HG03097 (cell line): ENCODE data around the gene BCAS3.
A peak's percentile ranks its signal among the peaks of the same experiment; 100 is the strongest.

Experiments used
- ATAC-seq: cut with Tn5 transposase; IDR thresholded peaks from one replicate; pipeline ENCODE4 v1.9.1; 2021; ENCODE audit not compliant: unreplicated experiment, low FRiP score

BCAS3 gene

GRCh38 chr17:61409301-61410112, 731.9 kb downstream of the BCAS3 start:
- no peak for ATAC-seq

DNA sequence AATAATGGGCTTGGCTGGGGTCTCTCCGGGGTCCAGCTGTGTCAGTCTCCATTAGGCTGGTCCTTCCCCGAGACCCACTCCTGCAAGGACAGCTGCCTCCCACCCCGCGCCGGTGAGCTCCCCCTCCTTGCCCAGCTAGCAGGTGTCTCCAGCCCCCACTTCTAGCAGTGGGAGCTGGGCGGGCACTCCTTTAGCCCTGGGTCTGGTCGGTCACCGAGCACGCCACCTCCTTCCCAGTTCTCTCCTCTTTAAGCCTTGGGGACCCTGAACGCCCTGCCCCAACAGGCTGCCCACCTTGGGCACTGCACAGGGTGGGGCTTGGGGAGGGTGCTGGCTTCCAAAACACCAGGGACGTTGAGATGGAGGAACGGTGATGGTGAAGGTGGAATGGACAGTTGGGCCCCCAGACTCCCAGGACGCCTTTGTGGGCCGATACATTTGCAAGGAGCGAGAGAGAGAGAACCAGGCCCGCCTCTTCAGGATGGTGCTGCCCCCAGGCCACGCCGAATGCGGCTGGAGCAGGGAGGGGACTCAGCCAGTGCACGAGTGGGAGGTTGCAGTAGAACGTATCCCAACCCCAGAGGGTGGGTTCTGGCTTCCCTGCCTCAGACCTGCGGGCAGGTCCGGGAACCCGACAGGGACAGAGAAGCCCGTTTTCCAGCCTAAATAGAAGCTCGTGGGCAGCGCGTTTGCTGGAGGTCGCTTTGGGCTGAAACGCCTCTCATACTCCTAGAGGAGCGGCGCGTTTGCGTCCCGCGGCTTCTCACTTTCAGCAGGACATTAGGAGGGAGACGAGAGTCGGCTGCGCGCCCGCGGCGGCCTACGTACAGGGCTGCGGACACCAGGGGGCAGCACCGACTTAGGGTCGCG, 732.7 kb downstream of the BCAS3 start:
- no peak for ATAC-seq

DNA sequence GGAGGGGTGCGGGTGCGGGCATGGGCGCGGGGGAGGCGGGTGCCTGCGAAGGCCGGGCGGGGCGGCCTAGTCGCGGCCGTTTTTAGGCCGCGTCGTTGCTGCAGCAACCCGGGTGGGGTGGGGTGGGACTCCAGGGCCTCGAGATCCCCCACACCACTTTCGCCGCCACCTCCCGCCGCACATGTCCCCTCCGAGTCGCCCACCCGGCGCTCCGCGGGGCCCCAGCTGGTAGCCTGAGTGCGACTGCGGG, 733.3 kb downstream of the BCAS3 start:
- no peak for ATAC-seq

- ATAC-seq: peak; percentile 13
These were observed 733.9 kb downstream of the BCAS3 start for GRCh38 chr17:61411261-61412142.

DNA sequence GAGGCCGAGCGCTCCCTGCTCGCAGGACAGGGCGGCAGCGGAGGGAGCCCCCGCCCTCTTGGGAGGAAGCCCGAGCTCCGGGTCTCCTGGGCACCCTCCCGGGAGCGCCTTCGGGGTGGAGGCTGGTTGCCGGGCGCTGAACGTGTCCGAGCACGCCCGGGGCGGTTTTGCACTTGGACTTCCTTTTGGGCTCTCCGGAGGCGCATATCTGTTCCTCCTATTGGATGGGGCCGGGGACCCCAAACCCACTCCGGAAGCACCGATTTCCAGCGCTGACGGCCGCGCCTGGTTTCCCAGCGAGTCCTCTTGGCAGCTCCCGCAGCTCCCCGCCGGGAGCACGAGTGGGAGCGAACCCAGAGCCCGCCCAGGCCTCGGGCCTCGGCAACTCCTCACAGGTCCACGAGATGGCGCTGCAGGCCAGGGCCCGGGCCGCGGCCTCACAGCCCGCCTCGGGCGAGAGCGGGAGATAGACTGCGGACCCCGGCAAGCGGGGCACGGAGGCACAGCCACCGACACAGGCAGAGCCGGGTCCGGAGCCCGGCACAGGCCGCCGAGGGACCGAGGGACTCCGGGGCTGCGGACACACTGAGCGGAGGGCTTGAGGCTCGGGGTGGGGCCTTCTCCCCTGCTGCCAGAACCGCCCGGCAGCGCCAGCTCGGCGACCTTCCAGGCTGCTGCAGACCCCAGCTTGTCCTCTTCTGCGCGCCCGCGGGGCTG, 734.6 kb downstream of the BCAS3 start:
- ATAC-seq: peak; percentile 66

- ATAC-seq: no peak
These were observed 735.4 kb downstream of the BCAS3 start for GRCh38 chr17:61412860-61413660.

DNA sequence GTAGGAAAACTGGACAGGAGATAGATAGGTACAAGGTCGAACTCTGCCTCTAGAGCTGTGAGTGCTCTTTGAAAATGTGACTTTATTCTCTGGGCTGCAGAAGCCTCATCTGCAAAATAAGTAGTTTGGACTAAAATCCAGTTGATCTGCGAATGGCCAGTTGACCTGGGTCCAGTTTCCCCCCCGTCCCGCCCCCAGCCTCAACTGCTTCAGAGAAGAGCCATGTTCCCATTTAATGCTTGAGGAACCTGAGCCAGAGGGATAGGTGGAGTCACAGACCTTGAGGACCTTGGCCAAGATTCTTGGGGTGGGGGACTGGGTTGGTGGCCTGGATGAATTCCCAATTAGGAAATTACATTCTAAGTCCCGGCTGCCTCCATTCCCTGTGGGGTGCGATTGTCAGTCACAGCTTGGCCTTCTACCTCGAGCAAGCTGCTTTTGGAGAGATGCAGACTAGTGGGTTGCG, 736.0 kb downstream of the BCAS3 start:
- no peak for ATAC-seq

DNA sequence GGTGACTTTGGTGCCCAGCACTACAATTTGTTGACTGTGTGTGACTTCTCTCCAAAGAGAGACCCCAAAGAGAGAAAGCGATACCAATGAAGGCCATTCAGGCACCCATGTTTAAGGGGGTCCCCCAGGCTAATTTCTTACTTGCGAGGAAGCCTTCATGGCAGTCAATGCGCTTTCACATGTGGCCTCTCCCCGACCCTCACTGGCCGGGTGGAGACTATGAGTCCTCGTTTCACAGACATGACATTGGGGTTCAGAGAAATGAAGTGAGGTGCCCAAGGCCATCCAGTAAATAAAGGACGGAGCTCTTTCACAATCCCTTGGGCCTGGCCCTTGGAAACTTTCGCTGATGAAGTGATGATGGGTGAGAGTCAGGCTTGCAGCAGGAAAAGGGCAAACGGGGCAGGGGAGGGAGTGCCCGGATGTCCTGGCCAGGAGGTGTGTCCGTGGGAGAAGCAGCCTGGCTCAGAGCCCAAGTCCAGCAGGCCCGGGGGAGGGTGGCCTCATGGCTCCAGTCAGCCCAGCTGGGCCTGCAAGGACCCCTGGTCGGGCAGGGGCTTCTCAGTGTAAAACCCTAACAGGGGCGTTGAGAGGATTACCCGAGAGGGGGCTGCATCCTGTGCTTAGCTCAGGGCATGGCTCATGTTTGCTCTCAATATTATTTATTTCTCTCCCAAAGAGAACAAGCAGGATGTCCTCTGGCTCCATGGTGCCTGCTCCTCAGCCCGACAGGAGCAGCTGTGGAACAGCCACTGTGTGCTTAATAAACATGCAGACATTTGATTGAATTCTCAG, 736.7 kb downstream of the BCAS3 start:
- ATAC-seq: no peak

GRCh38 chr17:61414936-61415251, 737.2 kb downstream of the BCAS3 start:
- ATAC-seq: no peak

DNA sequence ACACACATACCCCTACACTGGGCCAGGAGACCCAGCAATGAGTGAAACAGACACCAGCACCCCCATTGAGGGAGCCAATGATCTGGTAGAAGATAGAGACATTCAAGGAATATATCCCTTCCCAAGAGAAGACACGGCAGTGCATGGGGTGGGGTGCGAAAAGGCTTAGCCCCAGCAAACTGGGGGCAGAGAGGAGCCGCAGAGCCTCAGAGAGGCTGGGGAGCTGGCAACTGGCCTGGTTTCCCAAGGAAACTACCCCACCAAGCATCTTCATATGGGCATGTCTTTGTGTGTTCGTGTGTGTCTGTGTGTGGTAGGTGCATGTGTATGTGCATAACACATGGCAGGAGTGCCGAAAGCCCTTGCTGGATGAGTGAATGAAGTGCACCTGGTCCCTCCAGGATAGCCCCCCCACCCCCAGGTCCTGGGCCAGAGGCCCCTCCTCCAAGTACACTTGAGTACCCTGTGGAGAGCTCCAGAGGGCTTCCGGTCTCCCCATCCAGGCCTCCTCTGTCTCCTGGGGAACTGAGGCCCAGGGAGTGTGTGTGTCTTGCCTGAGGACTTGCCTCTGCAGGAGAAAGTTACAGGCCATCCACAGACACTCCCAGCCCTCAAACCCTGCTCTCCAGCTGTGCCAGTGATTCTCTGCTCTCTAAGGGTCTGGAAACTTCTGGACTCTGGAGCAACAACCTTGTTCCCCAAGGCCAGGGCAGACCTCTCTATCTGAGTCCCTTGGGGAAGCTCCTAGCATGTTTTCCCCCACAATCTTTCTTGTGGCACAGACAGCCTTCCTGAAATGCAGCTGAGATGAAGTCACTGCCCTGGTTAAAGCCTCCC, 737.9 kb downstream of the BCAS3 start:
- no peak for ATAC-seq

GRCh38 chr17:61416211-61416539, 738.5 kb downstream of the BCAS3 start:
- ATAC-seq: no peak

GRCh38 chr17:61416540-61417363, 739.1 kb downstream of the BCAS3 start:
- no peak for ATAC-seq

GRCh38 chr17:61418449-61418848, 740.8 kb downstream of the BCAS3 start:
- ATAC-seq: no peak

- no peak for ATAC-seq
These were observed 741.9 kb downstream of the BCAS3 start for GRCh38 chr17:61419496-61420046.

DNA sequence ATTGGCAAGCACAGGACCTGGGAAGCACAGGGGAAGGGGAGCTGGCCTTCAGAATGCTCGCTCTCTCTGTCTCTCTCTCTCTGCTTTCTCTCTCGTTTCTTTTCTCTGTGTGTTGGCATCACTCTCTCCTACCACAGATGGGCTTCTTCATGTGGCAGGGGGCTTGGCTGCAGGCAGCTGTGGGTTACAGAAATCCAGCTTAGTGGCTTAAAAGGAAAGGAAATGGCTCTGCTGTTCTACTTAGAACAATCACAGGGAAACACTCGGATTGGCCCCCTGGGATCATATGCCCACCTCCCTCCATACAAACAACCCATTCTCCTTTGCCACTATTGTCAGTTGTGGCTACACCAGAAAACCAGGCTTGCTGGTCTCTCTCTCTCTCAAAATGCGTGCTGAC, 742.4 kb downstream of the BCAS3 start:
- no peak for ATAC-seq

- no peak for ATAC-seq
These were observed 743.2 kb downstream of the BCAS3 start for GRCh38 chr17:61420745-61421398.

- ATAC-seq: no peak
These were observed 743.8 kb downstream of the BCAS3 start for GRCh38 chr17:61421460-61421859.
